HG03066 (cell line): ENCODE data around the gene RLN2.
A peak's percentile ranks its signal among the peaks of the same experiment; 100 is the strongest.
"Not testable (repeated sequence)": the region's sequence is repeated elsewhere in the genome, so short reads cannot be mapped to it uniquely, and the experiment has no call there.

Experiments
- ATAC-seq: cut with Tn5 transposase; IDR thresholded peaks from one replicate; pipeline ENCODE4 v1.9.1; 2021; ENCODE audit warnings: low read depth; ENCODE audit not compliant: unreplicated experiment

Gene RLN2

GRCh38 chr9:5303840-5304795 is at the start of gene RLN2:
Gene RLN2, minus strand, starts transcription at chr9:5304716. Its CDS starts 136 bp downstream, at chr9:5304580.
- peak; percentile 98 for ATAC-seq

- ATAC-seq: no peak
Observed at GRCh38 chr9:5354184-5354583, 49.7 kb upstream of the RLN2 start.

DNA sequence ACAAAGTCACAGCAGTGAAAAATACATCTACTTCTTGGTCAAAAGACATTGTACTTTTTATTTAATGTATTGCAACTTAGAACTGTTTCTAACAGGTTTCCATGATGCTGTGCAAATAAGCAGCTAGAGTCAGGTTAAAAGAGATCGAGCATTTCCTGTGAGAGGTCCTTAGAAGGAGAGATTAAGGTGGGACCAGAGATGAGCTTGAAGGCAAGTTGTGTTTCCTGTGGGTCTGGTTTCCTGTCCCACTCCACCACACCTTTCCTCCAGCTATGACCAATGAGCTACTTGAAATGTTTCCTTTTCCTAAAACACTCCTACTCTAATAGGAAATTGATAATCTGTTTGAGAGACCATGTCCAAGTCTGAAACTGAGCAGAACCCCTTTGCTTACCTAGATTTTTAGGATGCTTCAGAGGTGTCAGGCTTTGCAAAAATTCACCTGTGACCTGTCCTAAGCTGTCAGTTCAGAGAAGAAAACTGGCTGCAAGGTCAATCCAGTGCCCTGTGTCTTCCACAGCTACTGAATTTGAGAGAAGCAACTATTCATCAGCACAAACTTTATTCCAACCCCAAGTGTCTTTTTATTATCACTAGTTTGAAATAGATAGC is 48.2 kb upstream of the RLN2 start:
- ATAC-seq: no peak

DNA sequence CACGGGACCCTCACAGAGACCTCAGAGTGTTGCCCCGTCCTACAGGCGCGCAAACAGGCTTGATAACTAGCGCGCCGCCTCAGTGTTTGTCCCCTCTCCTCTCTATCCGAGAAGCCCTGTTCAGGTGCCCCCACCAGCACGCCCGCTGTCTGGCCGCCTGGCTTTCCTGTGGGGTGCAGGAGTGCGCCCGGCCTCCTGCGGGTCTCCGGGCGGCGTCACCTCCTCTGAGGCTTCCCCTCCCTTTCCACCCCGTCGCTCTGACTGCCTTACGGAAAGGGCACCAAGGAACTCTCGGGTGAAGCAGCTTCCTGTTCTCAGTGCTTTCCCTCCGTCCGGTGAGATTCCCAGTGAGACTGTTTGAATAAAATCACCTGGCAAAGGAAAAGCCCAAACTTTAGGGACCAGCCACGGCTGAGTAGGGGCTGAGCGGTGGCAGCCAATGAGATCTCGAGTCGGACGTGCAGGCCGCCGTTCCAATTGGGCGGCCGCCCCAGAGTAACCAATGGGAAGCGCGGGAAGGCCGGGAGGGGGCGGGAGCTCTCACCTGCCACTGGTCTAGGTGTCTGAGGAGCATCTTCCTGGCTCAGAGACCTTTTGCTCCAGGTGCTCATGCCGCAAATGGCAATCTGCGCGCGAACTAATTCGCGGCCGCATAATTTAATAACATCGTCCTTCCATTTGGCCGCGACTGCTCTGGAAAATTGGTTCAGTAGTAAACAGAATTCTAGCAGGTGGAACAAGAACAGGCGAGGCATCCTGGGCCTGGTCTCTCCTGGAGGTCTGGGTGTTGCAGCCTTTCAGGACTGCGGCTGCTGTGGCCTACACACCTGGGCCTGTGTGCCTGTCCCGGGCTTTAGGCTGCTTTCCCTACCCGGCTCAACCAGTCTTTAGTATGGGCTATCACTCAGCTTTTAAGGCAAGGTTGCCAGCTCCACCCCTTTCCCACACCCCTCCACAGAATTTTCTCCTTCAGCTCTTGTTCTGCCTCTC is 34.8 kb upstream of the RLN2 start, which contains the start of gene RLN1:
Gene RLN1 (minus strand): TSS at position 885 of the 990 bp plus-strand sequence. CDS start 130 bp downstream, at position 755.
- peak; percentile 99 for ATAC-seq

GRCh38 chr9:5336688-5337087 is 32.2 kb upstream of the RLN2 start:
- ATAC-seq: no peak

- ATAC-seq: not testable (repeated sequence)
Observed at GRCh38 chr9:5331276-5331675, 26.8 kb upstream of the RLN2 start.

- no peak for ATAC-seq
Observed at GRCh38 chr9:5326893-5327548, 22.5 kb upstream of the RLN2 start.

- ATAC-seq: no peak
Observed at GRCh38 chr9:5326187-5326586, 21.7 kb upstream of the RLN2 start.

DNA sequence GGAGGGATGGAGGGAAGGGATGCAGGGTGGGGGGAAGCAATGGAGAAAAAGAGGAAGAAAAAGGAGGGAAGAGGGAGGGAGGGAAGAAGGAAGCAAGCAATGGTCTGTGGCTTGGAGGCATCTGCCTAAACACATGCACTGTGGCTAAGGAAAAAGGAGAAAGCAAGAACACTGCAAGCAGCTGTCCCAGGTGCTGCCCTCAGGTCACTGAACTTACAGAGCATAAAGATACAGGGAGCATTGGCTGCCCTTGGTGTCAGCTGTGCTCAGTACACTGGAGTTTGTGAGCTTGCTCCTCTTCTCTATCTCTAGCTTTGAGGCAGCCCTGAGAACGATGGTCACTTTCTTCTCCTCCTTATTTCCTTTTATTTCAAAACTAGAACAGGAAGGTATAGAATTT is 17.1 kb upstream of the RLN2 start:
- ATAC-seq: not testable (repeated sequence)

GRCh38 chr9:5321058-5321457 is 16.5 kb upstream of the RLN2 start:
- no peak for ATAC-seq

GRCh38 chr9:5316406-5316805 is 11.9 kb upstream of the RLN2 start:
- ATAC-seq: not testable (repeated sequence)

GRCh38 chr9:5315187-5315923 is 10.8 kb upstream of the RLN2 start:
- ATAC-seq: no peak

DNA sequence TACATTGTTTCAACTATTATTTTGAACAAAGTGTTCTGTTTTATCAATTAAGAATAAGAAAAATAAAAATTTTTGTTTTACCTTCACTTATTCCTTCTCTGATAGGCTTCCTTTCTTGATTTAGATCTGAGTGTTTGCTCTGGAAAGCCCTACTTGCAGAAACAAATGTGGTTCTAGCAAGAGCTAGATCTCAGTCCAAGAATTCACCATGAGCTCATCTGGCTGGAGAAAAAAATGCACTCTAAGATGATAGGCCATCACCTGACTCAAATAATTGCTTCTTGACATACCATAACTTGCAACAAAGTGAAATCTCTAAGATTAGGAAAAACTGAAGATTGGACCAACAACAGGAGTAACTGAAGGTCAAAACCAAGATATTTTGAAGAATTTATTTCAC is 6.3 kb upstream of the RLN2 start:
- no peak for ATAC-seq

- ATAC-seq: no peak
Observed at GRCh38 chr9:5305741-5306140, 1.2 kb upstream of the RLN2 start.

GRCh38 chr9:5301544-5301943 is 3.0 kb downstream of the RLN2 start:
- no peak for ATAC-seq

DNA sequence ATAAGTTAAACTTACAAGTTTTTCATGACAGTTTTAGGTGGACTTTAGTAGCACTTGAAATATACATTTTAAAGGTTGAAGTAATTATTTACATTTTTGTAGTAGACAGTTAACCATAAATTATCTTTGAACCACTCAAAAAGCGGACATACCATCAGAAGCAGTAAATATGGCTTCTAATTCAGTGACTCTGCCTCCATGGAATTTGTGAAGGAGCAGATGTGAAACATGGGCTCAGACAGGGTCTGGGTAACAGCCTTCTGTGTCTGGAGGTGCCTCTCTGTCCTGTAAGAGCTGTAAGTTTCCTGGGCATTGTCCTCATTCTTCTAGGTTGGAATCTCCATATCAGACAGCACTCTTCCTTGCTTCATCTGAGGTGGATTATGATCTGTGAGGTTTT is 12.4 kb downstream of the RLN2 start:
- ATAC-seq: no peak

GRCh38 chr9:5288591-5288990 is 15.9 kb downstream of the RLN2 start:
- no peak for ATAC-seq

GRCh38 chr9:5286262-5286661 is 18.3 kb downstream of the RLN2 start:
- no peak for ATAC-seq

- ATAC-seq: no peak
Observed at GRCh38 chr9:5278486-5278885, 26.0 kb downstream of the RLN2 start.
